ENCODE data around the gene GPT2.

- no peak for TF ChIP-seq EZH2 (IDR thresholded peaks at IDR 0.05; ENCODE audit: borderline replicate concordance)
- TF ChIP-seq CTCF (IDR thresholded peaks at IDR 0.05; ENCODE audit: poor library complexity) = no peak
Measured at GRCh38 chr16:46970089-46970488, 85.9 kb downstream of the GPT2 start.

Measured in hepatocyte (in vitro differentiated cells).